ENCODE data around the gene BRAT1. TPM values are rescaled to one million over a fixed set of nuclear protein-coding genes. Genes with fewer than 3 reads are reported as not detected.

BRAT1 gene
- total RNA-seq, 2 experiments from 2014 or later = 24.1 to 24.5 TPM

DNA sequence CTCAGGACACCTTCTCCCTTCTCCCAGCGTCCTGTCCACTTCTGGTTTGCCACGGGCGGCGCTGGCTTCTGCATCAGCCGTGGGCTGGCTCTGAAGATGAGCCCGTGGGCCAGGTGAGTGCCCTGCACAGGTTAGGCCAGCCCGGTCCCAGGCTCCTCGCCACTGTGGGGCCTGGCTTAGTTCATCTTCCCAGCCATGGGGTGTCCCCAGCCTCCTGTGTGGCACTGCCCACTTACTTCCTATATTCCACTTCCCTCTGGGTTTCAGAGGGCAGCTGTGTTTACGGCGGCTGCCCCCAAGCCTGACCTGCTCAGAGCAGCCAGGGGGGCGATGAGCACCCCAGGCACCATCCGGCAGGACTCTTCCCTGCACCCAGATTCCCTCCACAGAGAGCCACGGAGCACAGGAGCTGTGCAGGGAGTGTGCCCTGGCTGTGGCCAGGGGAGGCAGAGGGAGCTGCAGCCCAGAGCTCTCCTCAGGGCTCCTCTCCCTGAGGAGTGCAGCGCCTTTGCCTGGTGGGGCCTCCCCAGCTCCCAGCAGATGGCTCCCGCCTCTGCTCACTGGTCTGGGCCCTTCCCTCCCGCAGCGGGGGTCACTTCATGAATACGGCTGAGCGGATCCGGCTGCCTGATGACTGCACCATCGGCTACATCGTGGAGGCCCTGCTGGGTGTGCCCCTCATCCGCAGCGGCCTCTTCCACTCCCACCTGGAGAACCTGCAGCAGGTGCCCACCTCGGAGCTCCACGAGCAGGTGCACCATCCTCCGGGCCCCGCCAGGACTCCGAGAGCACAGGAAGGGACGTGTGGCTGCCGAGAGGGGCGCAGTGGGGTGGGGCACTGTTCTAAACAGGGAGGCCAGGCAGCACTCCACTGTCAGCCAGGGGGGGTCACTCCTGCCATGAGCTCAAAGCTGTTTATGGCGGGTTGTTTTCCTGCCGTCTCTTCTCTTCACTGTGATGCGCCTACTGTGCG, 29.4 kb downstream of the BRAT1 start:
- Mint-ChIP-seq H3K27me3 (no peaks in the 10 kb centered on the region), H3K4me1 (ENCODE audit: low read depth) (peaks cover 69% of the 10 kb centered on the region), H3K4me3 (peak overlapping the region; percentile 45), H3K9me3 (no peaks in the 10 kb centered on the region), H3K36me3 (ENCODE audit: low read depth) (peaks cover 64% of the 10 kb centered on the region), H3K27ac (peak overlapping the region; percentile 69)
- Histone ChIP-seq H3K9me3 (ENCODE audit: control insufficient read depth in 1 of 2, insufficient read depth in 1 of 2, low read length in 2 of 2) (no peaks in the 10 kb centered on the region), H3K27me3 (ENCODE audit: control insufficient read depth in 1 of 2, insufficient read depth in 2 of 2, low read length in 2 of 2) (no peaks in the 10 kb centered on the region), H3K4me1 (ENCODE audit: insufficient read depth, low read length) (peaks cover 95% of the 10 kb centered on the region), H3K27ac (ENCODE audit: low read depth in 1 of 2, low read length in 2 of 2) (peak overlapping the region in 1 of 2 donors; percentile 50), H3K4me3 (ENCODE audit: low read length) (no peak overlapping the region), H3K36me3 (ENCODE audit: insufficient read depth, low read length) (peaks cover 74% of the 10 kb centered on the region)
- POLR2A ChIA-PET = interaction anchor here (1.1 to 12.9 kb wide), 2 partner anchors 16 to 46 kb away, joined by 3 to 218 read pairs; no protein-coding TSS in a partner anchor
- intact Hi-C loops (cut with DNase I, micrococcal nuclease) = loop anchor here in 1 of 2 experiments (10.0 kb wide), 1 partner anchor 1291 kb away; the partner anchor contains the start of gene UNCX
- CTCF ChIA-PET = no interaction called here
- ATAC-seq (ENCODE audit: poor library complexity) = no peak
- TF ChIP-seq, protein P1, sequence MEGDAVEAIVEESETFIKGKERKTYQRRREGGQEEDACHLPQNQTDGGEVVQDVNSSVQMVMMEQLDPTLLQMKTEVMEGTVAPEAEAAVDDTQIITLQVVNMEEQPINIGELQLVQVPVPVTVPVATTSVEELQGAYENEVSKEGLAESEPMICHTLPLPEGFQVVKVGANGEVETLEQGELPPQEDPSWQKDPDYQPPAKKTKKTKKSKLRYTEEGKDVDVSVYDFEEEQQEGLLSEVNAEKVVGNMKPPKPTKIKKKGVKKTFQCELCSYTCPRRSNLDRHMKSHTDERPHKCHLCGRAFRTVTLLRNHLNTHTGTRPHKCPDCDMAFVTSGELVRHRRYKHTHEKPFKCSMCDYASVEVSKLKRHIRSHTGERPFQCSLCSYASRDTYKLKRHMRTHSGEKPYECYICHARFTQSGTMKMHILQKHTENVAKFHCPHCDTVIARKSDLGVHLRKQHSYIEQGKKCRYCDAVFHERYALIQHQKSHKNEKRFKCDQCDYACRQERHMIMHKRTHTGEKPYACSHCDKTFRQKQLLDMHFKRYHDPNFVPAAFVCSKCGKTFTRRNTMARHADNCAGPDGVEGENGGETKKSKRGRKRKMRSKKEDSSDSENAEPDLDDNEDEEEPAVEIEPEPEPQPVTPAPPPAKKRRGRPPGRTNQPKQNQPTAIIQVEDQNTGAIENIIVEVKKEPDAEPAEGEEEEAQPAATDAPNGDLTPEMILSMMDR (IDR thresholded peaks at IDR 0.05) = no peak
- DNase-seq = no peak

DNA sequence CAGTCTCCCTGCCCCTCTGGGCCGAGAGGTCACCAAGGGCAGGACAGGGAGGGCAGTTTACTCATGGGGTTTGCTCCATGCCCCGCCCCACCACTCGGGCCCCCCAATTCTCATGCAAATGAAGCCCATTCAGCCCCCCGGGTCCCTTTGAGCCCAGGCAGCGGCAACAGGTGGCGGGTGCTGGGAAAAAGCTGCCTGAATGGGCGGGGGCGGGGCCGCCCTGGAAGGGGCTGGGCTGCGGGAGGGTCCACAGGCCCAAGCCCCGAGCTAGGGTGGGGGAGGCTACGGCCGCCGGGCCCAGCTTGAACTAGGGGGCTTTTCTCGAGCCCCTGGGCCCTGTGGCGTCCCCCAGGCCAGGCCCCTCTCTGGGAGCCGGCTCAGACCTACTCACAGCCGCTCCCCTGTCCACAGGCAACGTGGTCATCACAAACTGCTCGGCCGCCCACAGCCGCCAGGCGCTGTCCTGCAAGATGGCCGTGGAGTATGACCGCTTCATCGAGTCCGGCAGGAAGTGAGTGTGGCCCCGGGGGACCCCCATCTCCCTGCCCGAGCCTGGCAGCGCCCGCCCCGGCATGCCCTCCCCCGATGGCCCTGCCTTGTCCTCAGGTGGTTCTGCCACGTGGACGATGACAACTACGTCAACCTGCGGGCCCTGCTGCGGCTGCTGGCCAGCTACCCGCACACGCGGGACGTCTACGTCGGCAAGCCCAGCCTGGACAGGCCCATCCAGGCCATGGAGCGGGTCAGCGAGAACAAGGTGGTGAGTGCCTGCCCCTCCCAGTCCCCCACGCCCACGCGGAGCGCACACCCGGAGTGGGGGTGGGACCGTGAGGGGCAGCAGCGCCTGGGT, 30.3 kb downstream of the BRAT1 start:
- TF ChIP-seq, protein P1 (IDR thresholded peaks at IDR 0.05) = no peak
- Histone ChIP-seq H3K27me3 (ENCODE audit: control insufficient read depth in 1 of 2, insufficient read depth in 2 of 2, low read length in 2 of 2) (no peaks in the 10 kb centered on the region), H3K9me3 (ENCODE audit: control insufficient read depth in 1 of 2, insufficient read depth in 1 of 2, low read length in 2 of 2) (no peaks in the 10 kb centered on the region), H3K27ac (ENCODE audit: low read depth in 1 of 2, low read length in 2 of 2) (peak overlapping the region in 1 of 2 donors; percentile 50), H3K4me1 (ENCODE audit: insufficient read depth, low read length) (peaks cover 85% of the 10 kb centered on the region), H3K36me3 (ENCODE audit: insufficient read depth, low read length) (peaks cover 74% of the 10 kb centered on the region), H3K4me3 (ENCODE audit: low read length) (no peak overlapping the region)
- ChIA-PET CTCF (no interaction called here), POLR2A (interaction anchor here (1.1 to 12.9 kb wide), 2 partner anchors 15 to 31 kb away, joined by 3 to 218 read pairs; no protein-coding TSS in a partner anchor)
- Mint-ChIP-seq H3K27ac (no peak overlapping the region), H3K4me1 (ENCODE audit: low read depth) (peaks cover 66% of the 10 kb centered on the region), H3K9me3 (no peaks in the 10 kb centered on the region), H3K4me3 (no peak overlapping the region), H3K36me3 (ENCODE audit: low read depth) (peaks cover 66% of the 10 kb centered on the region), H3K27me3 (no peaks in the 10 kb centered on the region)
- ATAC-seq (ENCODE audit: poor library complexity) = no peak
- intact Hi-C loops (cut with DNase I, micrococcal nuclease) = loop anchor here (5.0 to 10.0 kb wide), 4 partner anchors 48 to 1290 kb away; partner anchors contain the start of genes GRIFIN (in 1 of the 2), SNX8 (in 1 of the 2), TTYH3 (in 1 of the 2) and UNCX (in 1 of the 2)
- no peak for DNase-seq

Data from CD4-positive, alpha-beta T cell (primary cell).